Measurements from ENCODE around the gene TULP1.

- TF ChIP-seq SUZ12 (IDR thresholded peaks at IDR 0.05; ENCODE audit: extremely low read depth, insufficient read depth, insufficient read length) (no peak), ZNF274 (IDR thresholded peaks at IDR 0.05; ENCODE audit: low read depth, low read length) (no peak)
Measured at GRCh38 chr6:35558571-35558970, 45.9 kb upstream of the TULP1 start.
